HCT116 (cell line): Measurements from ENCODE around the gene PTPRF.

Source experiments
- POLR2A ChIP-seq: IDR thresholded peaks from 2 replicates; pipeline ENCODE4 v1.7.0; 2011; ENCODE audit warnings: borderline replicate concordance; ENCODE audit not compliant: insufficient read depth, insufficient read length; ENCODE audit errors: extremely low read depth
- TF ChIP-seq, protein P1 (sequence below), 3 experiments: fragments of 200-600 bp in 1 of 3; sonication (generic) in 1 of 3; IDR thresholded peaks in 2 of 3; conservative IDR thresholded peaks in 1 of 3; 2 replicates each; pipeline ENCODE4 v1.5.1; 2012 to 2017; ENCODE audit warnings: low read depth in 2 of 3, low read length in 2 of 3, antibody characterized with exemption in 1 of 3, borderline replicate concordance in 1 of 3, control low read depth in 1 of 3, mild to moderate bottlenecking in 1 of 3, mixed read lengths in 1 of 3, mixed run types in 1 of 3, moderate library complexity in 1 of 3; ENCODE audit not compliant: insufficient read depth in 1 of 3

DNA sequence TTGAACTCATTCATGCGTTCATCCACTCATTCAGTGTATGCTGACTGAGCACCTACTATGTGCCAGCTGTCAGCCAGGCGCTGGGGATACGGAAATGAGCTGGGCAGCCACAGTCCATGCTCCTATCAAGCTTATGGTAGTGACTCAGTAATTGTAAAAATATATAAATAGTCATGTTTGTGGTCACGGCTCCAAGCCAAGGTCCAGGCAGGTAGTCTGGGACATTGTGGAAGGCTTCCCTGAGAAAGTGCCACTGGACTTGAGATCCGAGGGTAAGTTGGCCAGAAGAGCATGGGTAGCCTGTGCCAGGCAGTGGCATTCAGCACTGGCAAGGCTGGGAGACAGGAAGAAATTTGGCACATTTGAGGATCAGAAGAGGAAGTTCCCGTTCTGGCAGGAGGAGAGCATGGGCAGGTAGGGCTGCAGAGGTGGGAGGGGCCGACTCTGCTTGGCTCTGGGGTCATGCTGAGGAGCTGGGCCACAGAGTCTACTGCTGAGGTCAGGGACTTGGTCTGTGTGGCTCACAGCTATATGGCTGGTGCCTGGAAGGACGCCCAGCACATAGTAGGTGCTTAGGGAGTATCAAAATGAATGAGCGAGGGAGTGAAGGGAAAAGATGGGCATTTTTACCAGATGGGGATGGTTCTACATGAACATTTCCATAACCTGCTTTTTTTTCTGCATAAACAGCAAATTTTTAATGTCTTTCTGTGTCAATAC is 6.9 kb downstream of the PTPRF start:
- TF ChIP-seq, protein P1, sequence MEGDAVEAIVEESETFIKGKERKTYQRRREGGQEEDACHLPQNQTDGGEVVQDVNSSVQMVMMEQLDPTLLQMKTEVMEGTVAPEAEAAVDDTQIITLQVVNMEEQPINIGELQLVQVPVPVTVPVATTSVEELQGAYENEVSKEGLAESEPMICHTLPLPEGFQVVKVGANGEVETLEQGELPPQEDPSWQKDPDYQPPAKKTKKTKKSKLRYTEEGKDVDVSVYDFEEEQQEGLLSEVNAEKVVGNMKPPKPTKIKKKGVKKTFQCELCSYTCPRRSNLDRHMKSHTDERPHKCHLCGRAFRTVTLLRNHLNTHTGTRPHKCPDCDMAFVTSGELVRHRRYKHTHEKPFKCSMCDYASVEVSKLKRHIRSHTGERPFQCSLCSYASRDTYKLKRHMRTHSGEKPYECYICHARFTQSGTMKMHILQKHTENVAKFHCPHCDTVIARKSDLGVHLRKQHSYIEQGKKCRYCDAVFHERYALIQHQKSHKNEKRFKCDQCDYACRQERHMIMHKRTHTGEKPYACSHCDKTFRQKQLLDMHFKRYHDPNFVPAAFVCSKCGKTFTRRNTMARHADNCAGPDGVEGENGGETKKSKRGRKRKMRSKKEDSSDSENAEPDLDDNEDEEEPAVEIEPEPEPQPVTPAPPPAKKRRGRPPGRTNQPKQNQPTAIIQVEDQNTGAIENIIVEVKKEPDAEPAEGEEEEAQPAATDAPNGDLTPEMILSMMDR (IDR thresholded peaks at IDR 0.05 in 2 of 3, conservative IDR thresholded peaks at IDR 0.05 in 1 of 3; ENCODE audit: borderline replicate concordance in 1 of 3, insufficient read depth in 1 of 3, low read depth in 2 of 3, low read length in 2 of 3): no peak
- no peak for TF ChIP-seq POLR2A
